ENCODE data around the gene MIPEP.

- TF ChIP-seq CTCF (IDR thresholded peaks at IDR 0.05; ENCODE audit: low read length) (no peak), EZH2 (IDR thresholded peaks at IDR 0.05; ENCODE audit: borderline replicate concordance, low read length) (no peak)
Measured at GRCh38 chr13:23817136-23817535, 72.1 kb downstream of the MIPEP start.

Data from OCI-LY1 (cell line).